ENCODE measurements around the gene PSMC1.

DNA sequence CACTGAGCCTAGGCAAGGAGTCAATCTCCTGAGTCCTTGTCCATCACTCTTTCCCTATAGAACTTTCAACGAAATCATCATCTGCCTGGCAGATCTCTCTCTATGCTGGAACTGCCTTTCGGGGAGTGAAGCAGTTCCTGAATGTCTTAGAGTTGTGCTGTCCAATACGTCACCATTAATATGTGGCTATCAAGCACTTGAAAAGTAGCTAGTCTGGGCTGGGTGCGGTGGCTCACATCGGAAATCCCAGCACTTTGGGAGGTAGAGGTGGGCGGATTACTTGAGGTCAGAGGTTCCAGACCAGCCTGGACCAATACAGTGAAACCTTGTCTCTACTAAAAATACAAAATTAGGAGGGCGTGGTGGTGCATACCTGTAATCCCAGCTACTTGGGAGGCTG is 40.3 kb downstream of the PSMC1 start:
- TF ChIP-seq, protein P1, sequence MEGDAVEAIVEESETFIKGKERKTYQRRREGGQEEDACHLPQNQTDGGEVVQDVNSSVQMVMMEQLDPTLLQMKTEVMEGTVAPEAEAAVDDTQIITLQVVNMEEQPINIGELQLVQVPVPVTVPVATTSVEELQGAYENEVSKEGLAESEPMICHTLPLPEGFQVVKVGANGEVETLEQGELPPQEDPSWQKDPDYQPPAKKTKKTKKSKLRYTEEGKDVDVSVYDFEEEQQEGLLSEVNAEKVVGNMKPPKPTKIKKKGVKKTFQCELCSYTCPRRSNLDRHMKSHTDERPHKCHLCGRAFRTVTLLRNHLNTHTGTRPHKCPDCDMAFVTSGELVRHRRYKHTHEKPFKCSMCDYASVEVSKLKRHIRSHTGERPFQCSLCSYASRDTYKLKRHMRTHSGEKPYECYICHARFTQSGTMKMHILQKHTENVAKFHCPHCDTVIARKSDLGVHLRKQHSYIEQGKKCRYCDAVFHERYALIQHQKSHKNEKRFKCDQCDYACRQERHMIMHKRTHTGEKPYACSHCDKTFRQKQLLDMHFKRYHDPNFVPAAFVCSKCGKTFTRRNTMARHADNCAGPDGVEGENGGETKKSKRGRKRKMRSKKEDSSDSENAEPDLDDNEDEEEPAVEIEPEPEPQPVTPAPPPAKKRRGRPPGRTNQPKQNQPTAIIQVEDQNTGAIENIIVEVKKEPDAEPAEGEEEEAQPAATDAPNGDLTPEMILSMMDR (IDR thresholded peaks at IDR 0.05 in 2 of 3, conservative IDR thresholded peaks at IDR 0.05 in 1 of 3; ENCODE audit: borderline replicate concordance in 1 of 3, insufficient read depth in 1 of 3, low read depth in 2 of 3, low read length in 2 of 3) = no peak
- TF ChIP-seq POLR2AphosphoS5 (IDR thresholded peaks at IDR 0.05; ENCODE audit: low read depth, low read length) (no peak), YY1 (IDR thresholded peaks at IDR 0.05; ENCODE audit: extremely low read depth, insufficient replicate concordance, low read depth, low read length) (no peak), POLR2A (IDR thresholded peaks at IDR 0.05; ENCODE audit: borderline replicate concordance, extremely low read depth, insufficient read depth, insufficient read length) (no peak), JUND (IDR thresholded peaks at IDR 0.05) (no peak), EZH2phosphoT487 (IDR thresholded peaks at IDR 0.05; ENCODE audit: borderline replicate concordance) (no peak), SP1 (IDR thresholded peaks at IDR 0.05; ENCODE audit: low read depth) (no peak)
- TF ChIP-seq, protein P2, sequence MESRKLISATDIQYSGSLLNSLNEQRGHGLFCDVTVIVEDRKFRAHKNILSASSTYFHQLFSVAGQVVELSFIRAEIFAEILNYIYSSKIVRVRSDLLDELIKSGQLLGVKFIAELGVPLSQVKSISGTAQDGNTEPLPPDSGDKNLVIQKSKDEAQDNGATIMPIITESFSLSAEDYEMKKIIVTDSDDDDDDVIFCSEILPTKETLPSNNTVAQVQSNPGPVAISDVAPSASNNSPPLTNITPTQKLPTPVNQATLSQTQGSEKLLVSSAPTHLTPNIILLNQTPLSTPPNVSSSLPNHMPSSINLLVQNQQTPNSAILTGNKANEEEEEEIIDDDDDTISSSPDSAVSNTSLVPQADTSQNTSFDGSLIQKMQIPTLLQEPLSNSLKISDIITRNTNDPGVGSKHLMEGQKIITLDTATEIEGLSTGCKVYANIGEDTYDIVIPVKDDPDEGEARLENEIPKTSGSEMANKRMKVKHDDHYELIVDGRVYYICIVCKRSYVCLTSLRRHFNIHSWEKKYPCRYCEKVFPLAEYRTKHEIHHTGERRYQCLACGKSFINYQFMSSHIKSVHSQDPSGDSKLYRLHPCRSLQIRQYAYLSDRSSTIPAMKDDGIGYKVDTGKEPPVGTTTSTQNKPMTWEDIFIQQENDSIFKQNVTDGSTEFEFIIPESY (IDR thresholded peaks at IDR 0.05; ENCODE audit: extremely low read depth, insufficient replicate concordance, low read length) = no peak
